ENCODE data around the gene SPAG6. TPM values are rescaled to one million over a fixed set of nuclear protein-coding genes. Genes with fewer than 3 reads are reported as not detected.
"Not testable (repeated sequence)": the region's sequence is repeated elsewhere in the genome, so short reads cannot be mapped to it uniquely, and the experiment has no call there.

SPAG6 gene
- total RNA-seq (0.24 TPM), polyA plus RNA-seq (1.0 TPM)
- long read RNA-seq, donor 1: 0 reads
- long read RNA-seq, donor 2: 0 reads
- long read RNA-seq, donor 3: 0 reads
- long read RNA-seq, donor 4: 0 reads
- long read RNA-seq, donor 5: 0 reads
- long read RNA-seq, donor 6: 0 reads
- long read RNA-seq, donor 7: 0 reads
- long read RNA-seq, donor 8: 0 reads
- long read RNA-seq, donor 9: 0 reads
- long read RNA-seq, donor 10: 0 reads

- H3K4me1 ChIP-seq (ENCODE audit: control insufficient read depth in 2 of 2, insufficient read depth in 2 of 2, low read length in 2 of 2): peaks cover 3 to 27% of the 10 kb centered on the region in 2 donors
- 8% methylated on average over 83 of the region's 83 CpGs for WGBS
- peaks cover 2 to 14% of the 10 kb centered on the region in 2 donors for H3K9me3 ChIP-seq (ENCODE audit: control insufficient read depth in 2 of 2, insufficient read depth in 1 of 2, low read length in 1 of 2)
- peak within 1 kb of the TSS; percentile 29 to 51 for H3K4me3 ChIP-seq (ENCODE audit: low read length in 2 of 2)
- no peaks in the 10 kb centered on the region for H3K36me3 ChIP-seq (ENCODE audit: control insufficient read depth in 2 of 2, insufficient read depth in 2 of 2, low read length in 1 of 2)
- DNase-seq (ENCODE audit: low read depth in 6 of 9, low spot score in 9 of 9): peak in 3 of 9 donors; percentile 35 to 62 (median 48)
- H3K27ac ChIP-seq (ENCODE audit: low read depth in 1 of 2, low read length in 1 of 2): no peak within 1 kb of the TSS
- H3K27me3 ChIP-seq (ENCODE audit: control insufficient read depth in 2 of 2, insufficient read depth in 1 of 2, low read length in 1 of 2): peaks cover 52 to 84% of the 10 kb centered on the region in 2 donors
Measured at GRCh38 chr10:22345301-22346095, at the start of gene SPAG6. TSS of gene SPAG6 (plus strand) at chr10:22345496. CDS start at chr10:22345612, 116 bp downstream.

DNA sequence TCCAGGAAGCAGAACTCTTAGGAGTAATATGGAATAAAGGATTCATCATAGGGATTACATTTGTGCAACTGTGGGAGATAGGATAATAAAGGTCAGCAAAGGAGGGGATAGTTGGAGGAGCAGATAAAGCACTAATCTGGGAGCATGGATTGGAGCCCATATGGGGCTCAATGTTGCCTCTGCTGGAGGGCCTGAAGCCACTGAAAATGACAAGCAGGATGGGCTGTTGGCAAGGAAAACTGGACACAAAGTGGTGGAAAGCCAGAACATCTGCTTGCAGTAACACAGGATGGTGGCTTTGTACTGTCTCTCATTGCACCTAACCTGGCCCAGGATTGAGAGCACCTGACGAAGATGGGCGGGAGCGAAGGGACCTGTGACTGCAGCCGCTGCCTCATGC, 44.1 kb upstream of the SPAG6 start:
- Histone ChIP-seq H3K4me1 (ENCODE audit: control insufficient read depth in 2 of 2, insufficient read depth in 2 of 2, low read length in 2 of 2) (no peaks in the 10 kb centered on the region), H3K4me3 (ENCODE audit: low read length in 2 of 2) (no peak overlapping the region), H3K36me3 (ENCODE audit: control insufficient read depth in 2 of 2, insufficient read depth in 2 of 2, low read length in 1 of 2) (no peaks in the 10 kb centered on the region), H3K27ac (ENCODE audit: low read depth in 1 of 2, low read length in 1 of 2) (no peak overlapping the region), H3K9me3 (ENCODE audit: control insufficient read depth in 2 of 2, insufficient read depth in 1 of 2, low read length in 1 of 2) (no peaks in the 10 kb centered on the region), H3K27me3 (ENCODE audit: control insufficient read depth in 2 of 2, insufficient read depth in 1 of 2, low read length in 1 of 2) (no peaks in the 10 kb centered on the region)
- DNase-seq (ENCODE audit: low read depth in 6 of 9, low spot score in 9 of 9): no peak
- 98% methylated on average over 4 of the region's 4 CpGs for WGBS

DNA sequence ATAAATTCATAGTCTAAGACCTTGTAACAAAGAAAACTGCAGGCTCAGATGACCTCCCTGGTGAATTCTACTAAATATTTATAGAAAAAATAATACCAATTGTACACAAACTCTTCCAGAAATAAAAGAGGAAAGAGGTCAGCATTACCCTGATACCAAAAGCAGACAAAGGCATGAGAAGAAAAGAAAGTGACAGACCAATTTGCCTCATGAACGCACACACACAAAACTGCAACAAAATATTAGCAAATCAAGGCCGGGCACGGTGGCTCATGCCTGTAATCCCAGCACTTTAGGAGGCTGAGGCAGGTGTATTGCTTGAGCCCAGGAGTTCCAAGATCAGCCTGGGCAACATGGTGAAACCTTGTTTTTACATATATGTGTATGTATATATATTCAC, 41.8 kb upstream of the SPAG6 start:
- WGBS: 95% methylated on average over 3 of the region's 3 CpGs
- no peaks in the 10 kb centered on the region for H3K9me3 ChIP-seq (ENCODE audit: control insufficient read depth in 2 of 2, insufficient read depth in 1 of 2, low read length in 1 of 2)
- no peak overlapping the region for H3K4me3 ChIP-seq (ENCODE audit: low read length in 2 of 2)
- DNase-seq (ENCODE audit: low read depth in 6 of 9, low spot score in 9 of 9): no peak
- H3K27me3 ChIP-seq (ENCODE audit: control insufficient read depth in 2 of 2, insufficient read depth in 1 of 2, low read length in 1 of 2): no peaks in the 10 kb centered on the region
- H3K27ac ChIP-seq (ENCODE audit: low read depth in 1 of 2, low read length in 1 of 2): no peak overlapping the region
- no peaks in the 10 kb centered on the region for H3K4me1 ChIP-seq (ENCODE audit: control insufficient read depth in 2 of 2, insufficient read depth in 2 of 2, low read length in 2 of 2)
- H3K36me3 ChIP-seq (ENCODE audit: control insufficient read depth in 2 of 2, insufficient read depth in 2 of 2, low read length in 1 of 2): no peaks in the 10 kb centered on the region

- Histone ChIP-seq H3K4me3 (ENCODE audit: low read length in 2 of 2) (no peak overlapping the region), H3K9me3 (ENCODE audit: control insufficient read depth in 2 of 2, insufficient read depth in 1 of 2, low read length in 1 of 2) (no peaks in the 10 kb centered on the region), H3K27me3 (ENCODE audit: control insufficient read depth in 2 of 2, insufficient read depth in 1 of 2, low read length in 1 of 2) (no peaks in the 10 kb centered on the region), H3K27ac (ENCODE audit: low read depth in 1 of 2, low read length in 1 of 2) (no peak overlapping the region), H3K4me1 (ENCODE audit: control insufficient read depth in 2 of 2, insufficient read depth in 2 of 2, low read length in 2 of 2) (no peaks in the 10 kb centered on the region), H3K36me3 (ENCODE audit: control insufficient read depth in 2 of 2, insufficient read depth in 2 of 2, low read length in 1 of 2) (no peaks in the 10 kb centered on the region)
- no peak for DNase-seq (ENCODE audit: low read depth in 6 of 9, low spot score in 9 of 9)
- 97% methylated on average over 2 of the region's 2 CpGs for WGBS
Measured at GRCh38 chr10:22305721-22306120, 39.6 kb upstream of the SPAG6 start.

- Histone ChIP-seq H3K9me3 (ENCODE audit: control insufficient read depth in 2 of 2, insufficient read depth in 1 of 2, low read length in 1 of 2) (no peaks in the 10 kb centered on the region), H3K27ac (ENCODE audit: low read depth in 1 of 2, low read length in 1 of 2) (no peak overlapping the region), H3K4me3 (ENCODE audit: low read length in 2 of 2) (no peak overlapping the region), H3K36me3 (ENCODE audit: control insufficient read depth in 2 of 2, insufficient read depth in 2 of 2, low read length in 1 of 2) (no peaks in the 10 kb centered on the region), H3K27me3 (ENCODE audit: control insufficient read depth in 2 of 2, insufficient read depth in 1 of 2, low read length in 1 of 2) (no peaks in the 10 kb centered on the region), H3K4me1 (ENCODE audit: control insufficient read depth in 2 of 2, insufficient read depth in 2 of 2, low read length in 2 of 2) (no peaks in the 10 kb centered on the region)
- no peak for DNase-seq (ENCODE audit: low read depth in 6 of 9, low spot score in 9 of 9)
- WGBS: 95% methylated on average over 2 of the region's 2 CpGs
Measured at GRCh38 chr10:22308390-22308789, 36.9 kb upstream of the SPAG6 start.

DNA sequence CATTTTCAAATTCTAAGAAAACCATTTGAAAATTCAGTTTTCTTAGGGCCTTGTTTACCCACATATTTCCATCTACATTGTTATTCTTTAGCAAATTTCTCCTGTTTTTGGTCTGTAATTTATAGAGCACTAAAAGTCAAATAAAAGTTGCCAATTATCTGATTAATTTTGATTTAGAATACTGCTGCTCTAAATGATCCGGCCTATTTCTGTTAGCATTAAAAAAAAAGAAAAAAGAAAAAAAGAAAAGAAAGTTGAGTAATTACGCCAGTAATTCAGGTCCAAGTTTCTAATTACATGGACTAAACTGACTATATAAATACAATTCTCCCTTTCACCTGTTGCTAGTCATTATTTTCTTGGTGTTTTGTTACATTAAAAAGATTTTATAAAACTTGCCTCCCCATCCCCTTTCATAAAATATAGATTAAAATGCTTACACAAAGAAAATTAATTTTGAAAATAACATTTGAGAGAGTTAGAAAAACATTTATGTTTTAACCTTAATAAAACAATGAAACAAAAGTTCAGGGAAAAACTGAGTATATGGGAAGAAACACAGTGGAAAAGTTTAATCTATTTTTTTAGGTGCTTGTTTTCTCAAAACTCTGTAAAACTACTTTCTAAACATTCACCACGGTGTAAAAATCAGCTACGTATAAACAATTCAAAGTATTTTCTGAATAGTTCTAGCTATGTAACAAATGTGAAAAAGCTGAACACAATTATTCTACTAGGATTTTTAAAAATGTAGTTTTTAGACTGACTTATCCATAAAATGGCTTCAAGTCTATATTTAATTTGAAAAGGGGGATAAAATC, 35.9 kb upstream of the SPAG6 start:
- H3K36me3 ChIP-seq (ENCODE audit: control insufficient read depth in 2 of 2, insufficient read depth in 2 of 2, low read length in 1 of 2): no peaks in the 10 kb centered on the region
- no peak overlapping the region for H3K27ac ChIP-seq (ENCODE audit: low read depth in 1 of 2, low read length in 1 of 2)
- H3K27me3 ChIP-seq (ENCODE audit: control insufficient read depth in 2 of 2, insufficient read depth in 1 of 2, low read length in 1 of 2): no peaks in the 10 kb centered on the region
- 98% methylated on average over 4 of the region's 4 CpGs for WGBS
- H3K4me3 ChIP-seq (ENCODE audit: low read length in 2 of 2): no peak overlapping the region
- H3K4me1 ChIP-seq (ENCODE audit: control insufficient read depth in 2 of 2, insufficient read depth in 2 of 2, low read length in 2 of 2): no peaks in the 10 kb centered on the region
- H3K9me3 ChIP-seq (ENCODE audit: control insufficient read depth in 2 of 2, insufficient read depth in 1 of 2, low read length in 1 of 2): no peaks in the 10 kb centered on the region
- no peak for DNase-seq (ENCODE audit: low read depth in 6 of 9, low spot score in 9 of 9)

DNA sequence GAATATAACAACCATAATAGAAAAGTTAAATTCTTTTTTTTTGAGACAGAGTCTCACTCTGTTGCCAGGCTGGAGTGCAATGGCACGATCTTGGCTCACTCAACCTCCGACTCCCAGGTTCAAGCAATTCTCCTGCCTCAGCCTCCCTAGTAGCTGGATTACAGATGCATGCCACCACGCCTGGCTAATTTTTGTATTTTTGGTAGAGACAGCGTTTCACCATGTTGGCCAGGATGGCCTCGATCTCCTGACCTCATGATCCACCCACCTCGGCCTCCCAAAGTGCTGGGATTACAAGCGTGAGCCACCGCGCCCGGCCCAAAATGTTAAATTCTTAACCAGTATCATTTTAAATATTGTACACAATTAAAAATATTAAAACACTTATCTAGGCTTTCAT, 35.3 kb upstream of the SPAG6 start:
- not testable (repeated sequence) for H3K4me3 ChIP-seq (ENCODE audit: low read length in 2 of 2); H3K27ac ChIP-seq (ENCODE audit: low read depth in 1 of 2, low read length in 1 of 2); H3K9me3 ChIP-seq (ENCODE audit: control insufficient read depth in 2 of 2, insufficient read depth in 1 of 2, low read length in 1 of 2); H3K36me3 ChIP-seq (ENCODE audit: control insufficient read depth in 2 of 2, insufficient read depth in 2 of 2, low read length in 1 of 2); H3K4me1 ChIP-seq (ENCODE audit: control insufficient read depth in 2 of 2, insufficient read depth in 2 of 2, low read length in 2 of 2); H3K27me3 ChIP-seq (ENCODE audit: control insufficient read depth in 2 of 2, insufficient read depth in 1 of 2, low read length in 1 of 2); DNase-seq (ENCODE audit: low read depth in 6 of 9, low spot score in 9 of 9)
- 98% methylated on average over 10 of the region's 10 CpGs for WGBS

DNA sequence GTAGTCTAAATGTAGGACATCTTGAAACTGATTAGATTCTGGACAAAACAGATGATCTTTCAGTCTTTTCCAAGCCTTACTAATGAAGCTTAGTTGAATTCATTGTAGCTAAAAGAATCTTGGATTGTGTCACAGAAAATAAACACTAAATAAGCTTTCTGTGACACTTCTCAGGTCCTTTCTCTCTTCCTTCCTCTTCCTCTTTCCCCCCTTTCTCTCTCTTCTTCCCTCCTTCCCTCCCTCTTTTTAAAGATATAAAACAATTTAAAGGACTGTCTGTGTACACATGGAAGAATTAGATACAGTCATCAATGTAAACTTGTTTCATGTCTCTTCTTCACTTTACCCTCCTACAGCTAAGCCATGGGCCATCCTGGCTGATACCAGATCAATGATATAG, 34.4 kb upstream of the SPAG6 start:
- DNase-seq (ENCODE audit: low read depth in 6 of 9, low spot score in 9 of 9): no peak
- peaks cover 0 to 6% of the 10 kb centered on the region in 2 donors for H3K27me3 ChIP-seq (ENCODE audit: control insufficient read depth in 2 of 2, insufficient read depth in 1 of 2, low read length in 1 of 2)
- no peak overlapping the region for H3K27ac ChIP-seq (ENCODE audit: low read depth in 1 of 2, low read length in 1 of 2)
- H3K36me3 ChIP-seq (ENCODE audit: control insufficient read depth in 2 of 2, insufficient read depth in 2 of 2, low read length in 1 of 2): no peaks in the 10 kb centered on the region
- H3K4me1 ChIP-seq (ENCODE audit: control insufficient read depth in 2 of 2, insufficient read depth in 2 of 2, low read length in 2 of 2): peaks cover 0 to 3% of the 10 kb centered on the region in 2 donors
- no peaks in the 10 kb centered on the region for H3K9me3 ChIP-seq (ENCODE audit: control insufficient read depth in 2 of 2, insufficient read depth in 1 of 2, low read length in 1 of 2)
- no peak overlapping the region for H3K4me3 ChIP-seq (ENCODE audit: low read length in 2 of 2)

DNA sequence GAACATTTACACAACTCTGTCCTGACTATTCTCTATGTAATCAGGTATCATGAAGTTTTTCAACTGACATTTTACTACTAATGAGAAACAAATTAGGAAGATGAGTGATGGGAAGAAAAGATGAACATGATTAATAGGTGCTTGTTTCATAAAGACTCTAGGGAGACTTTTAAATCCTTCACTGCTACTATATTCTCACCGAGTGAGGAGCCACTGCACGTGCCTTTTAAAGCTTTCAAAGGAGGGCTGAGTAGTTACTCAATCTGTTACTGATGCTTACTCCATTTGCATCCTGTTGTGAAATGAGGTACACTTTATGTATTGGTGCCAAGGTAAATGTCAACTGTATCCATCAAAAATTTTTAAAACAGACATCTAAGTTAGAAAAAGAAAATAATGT, 30.4 kb upstream of the SPAG6 start:
- Histone ChIP-seq H3K4me3 (ENCODE audit: low read length in 2 of 2) (no peak overlapping the region), H3K4me1 (ENCODE audit: control insufficient read depth in 2 of 2, insufficient read depth in 2 of 2, low read length in 2 of 2) (peaks cover 0 to 7% of the 10 kb centered on the region in 2 donors), H3K9me3 (ENCODE audit: control insufficient read depth in 2 of 2, insufficient read depth in 1 of 2, low read length in 1 of 2) (no peaks in the 10 kb centered on the region), H3K36me3 (ENCODE audit: control insufficient read depth in 2 of 2, insufficient read depth in 2 of 2, low read length in 1 of 2) (no peaks in the 10 kb centered on the region), H3K27me3 (ENCODE audit: control insufficient read depth in 2 of 2, insufficient read depth in 1 of 2, low read length in 1 of 2) (peaks cover 13 to 23% of the 10 kb centered on the region in 2 donors), H3K27ac (ENCODE audit: low read depth in 1 of 2, low read length in 1 of 2) (no peak overlapping the region)
- peak in 1 of 9 donors; percentile 18 for DNase-seq (ENCODE audit: low read depth in 6 of 9, low spot score in 9 of 9)
- 39% methylated on average over 2 of the region's 2 CpGs for WGBS

Data from thymus (tissue), 14 donors.